PC-9 (cell line): ENCODE data around the gene SYNGR1. TPM values are rescaled to one million over a fixed set of nuclear protein-coding genes. Genes with fewer than 3 reads are reported as not detected.

Source experiments
- BruUV-seq: library from RNA; stranded (reverse); fragments of 400-500 nt; replicated peaks from 2 replicates; lab custom pipeline; 2021; lab: Mats Ljungman, UMichigan
- CTCF ChIA-PET: fragments of 300-600 bp; sonication (Branson Sonifier 250); formaldehyde crosslinking; loops from one replicate; lab custom pipeline; 2022; ENCODE audit warnings: antibody characterized with exemption; lab: Charles Lee
- POLR2A ChIA-PET: fragments of 300-600 bp; sonication (Branson Sonifier 250); formaldehyde crosslinking; loops from one replicate; lab custom pipeline; 2022; ENCODE audit warnings: antibody characterized with exemption; ENCODE audit not compliant: unreplicated experiment; lab: Charles Lee
- DNase-seq, 2 experiments: peaks; one replicate each; pipeline versions ENCODE4 v3.0.0 to v3.0.0-alpha.2; 2015 to 2022; ENCODE audit warnings: mixed read lengths in 1 of 2
- H2AFZ ChIP-seq: fragments of 200-600 bp; sonication (generic); 2 replicates; pipeline ENCODE4 v1.8.1; 2017; ENCODE audit warnings: antibody characterized with exemption
- H3F3A ChIP-seq: fragments of 200-600 bp; sonication (generic); 2 replicates; pipeline ENCODE4 v1.8.1; 2017; ENCODE audit warnings: antibody characterized with exemption, mild to moderate bottlenecking, low read depth; ENCODE audit not compliant: insufficient read depth
- H3K27ac ChIP-seq: fragments of 200-600 bp; sonication (generic); 2 replicates; pipeline ENCODE4 v1.6.1; 2016; ENCODE audit warnings: mixed run types
- H3K27me3 ChIP-seq: fragments of 200-600 bp; sonication (generic); 2 replicates; pipeline ENCODE4 v1.6.1; 2016; ENCODE audit warnings: low read depth, mixed run types; ENCODE audit not compliant: insufficient read depth
- H3K36me3 ChIP-seq: fragments of 200-600 bp; sonication (generic); 2 replicates; pipeline ENCODE4 v1.6.1; 2016; ENCODE audit warnings: low read depth, mixed run types
- H3K4me1 ChIP-seq: fragments of 200-600 bp; sonication (generic); replicated peaks from 2 replicates; pipeline ENCODE4 v1.6.1; 2016; ENCODE audit warnings: mixed run types; ENCODE audit not compliant: insufficient read depth
- H3K4me2 ChIP-seq: fragments of 200-600 bp; sonication (generic); 2 replicates; pipeline ENCODE4 v1.6.1; 2017; ENCODE audit warnings: mixed run types
- H3K4me3 ChIP-seq: fragments of 200-600 bp; sonication (generic); 2 replicates; pipeline ENCODE4 v1.6.1; 2016; ENCODE audit warnings: mixed run types
- H3K79me2 ChIP-seq: fragments of 200-600 bp; sonication (generic); 2 replicates; pipeline ENCODE4 v1.6.1; 2017; ENCODE audit warnings: low read depth, mixed run types
- H3K9me2 ChIP-seq: fragments of 200-600 bp; sonication (generic); 2 replicates; pipeline ENCODE4 v1.8.1; 2017; ENCODE audit warnings: mild to moderate bottlenecking; ENCODE audit not compliant: insufficient read depth
- H3K9me3 ChIP-seq: fragments of 200-600 bp; sonication (generic); 2 replicates; pipeline ENCODE4 v1.8.1; 2016; ENCODE audit warnings: low read depth; ENCODE audit not compliant: insufficient read depth
- H4K20me1 ChIP-seq: fragments of 200-600 bp; sonication (generic); 2 replicates; pipeline ENCODE4 v1.8.1; 2017; ENCODE audit not compliant: insufficient read depth
- CTCF ChIP-seq: fragments of 200-600 bp; sonication (generic); conservative IDR thresholded peaks from 2 replicates; pipeline ENCODE4 v1.6.1; 2017; ENCODE audit warnings: mixed run types, antibody characterized with exemption, mild to moderate bottlenecking, moderate library complexity
- EZH2 ChIP-seq: fragments of 200-600 bp; sonication (generic); IDR thresholded peaks from 2 replicates; pipeline ENCODE4 v1.8.0; 2017; ENCODE audit warnings: antibody characterized with exemption, low read depth
- intact Hi-C: fragments of 100-400 bp; cut with micrococcal nuclease; formaldehyde crosslinking; loops from one replicate; pipeline ENCODE4 v1.10.0; 2022; ENCODE audit not compliant: unreplicated experiment
- total RNA-seq: library from RNA; stranded (reverse); gene quantifications from 2 replicates; pipeline ENCODE4 v1.2.3, GENCODE V29; 2021

Gene SYNGR1
- total RNA-seq, 1 experiment from 2014 or later, result 12.0 TPM

GRCh38 chr22:39303892-39304671 lies 45.7 kb upstream of the SYNGR1 start:
- BruUV-seq, result no TSS peak
- H3K27me3 ChIP-seq, result no peaks in the 10 kb centered on the region
- H3K36me3 ChIP-seq, result no peaks in the 10 kb centered on the region
- H3K9me2 ChIP-seq, result no peaks in the 10 kb centered on the region
- no peak for DNase-seq
- no peak overlapping the region for H3K27ac ChIP-seq
- H3K4me1 ChIP-seq, result peaks cover 48% of the 10 kb centered on the region
- ChIA-PET POLR2A (no interaction called here), CTCF (no interaction called here)
- H3K4me3 ChIP-seq, result no peak overlapping the region
- H3K79me2 ChIP-seq, result no peaks in the 10 kb centered on the region
- peak overlapping the region; percentile 24 for H3K4me2 ChIP-seq
- H3F3A ChIP-seq, result peaks cover 68% of the 10 kb centered on the region
- intact Hi-C loops, result no loop called here
- TF ChIP-seq CTCF, result no peak
- TF ChIP-seq EZH2, result no peak
- no peaks in the 10 kb centered on the region for H4K20me1 ChIP-seq
- H3K9me3 ChIP-seq, result no peaks in the 10 kb centered on the region
- no peak overlapping the region for H2AFZ ChIP-seq

GRCh38 chr22:39306456-39307361 lies 43.1 kb upstream of the SYNGR1 start:
- Histone ChIP-seq H3K4me3 (no peak overlapping the region), H3K4me1 (peaks cover 48% of the 10 kb centered on the region), H3K79me2 (no peaks in the 10 kb centered on the region), H3K27me3 (no peaks in the 10 kb centered on the region), H2AFZ (no peak overlapping the region), H3K9me3 (no peaks in the 10 kb centered on the region), H3K9me2 (no peaks in the 10 kb centered on the region), H3K27ac (no peak overlapping the region), H3F3A (peaks cover 72% of the 10 kb centered on the region), H3K4me2 (no peak overlapping the region), H3K36me3 (peaks cover 3% of the 10 kb centered on the region), H4K20me1 (peaks cover 4% of the 10 kb centered on the region)
- DNase-seq, result peak in 1 of 2 experiments; percentile 65
- no TSS peak for BruUV-seq
- intact Hi-C loops, result no loop called here
- ChIA-PET CTCF (interaction anchor here (0.6 to 1.2 kb wide), 5 partner anchors 9 to 607 kb away, joined by 3 to 5 read pairs (median 4); no protein-coding TSS in a partner anchor), POLR2A (interaction anchor here (0.5 to 0.6 kb wide), 2 partner anchors 63 to 97 kb away, joined by 3 to 6 read pairs; no protein-coding TSS in a partner anchor)
- TF ChIP-seq CTCF, result peak; percentile 65
- no peak for TF ChIP-seq EZH2
